ENCODE results near the gene SIX3. TPM values are rescaled to one million over a fixed set of nuclear protein-coding genes. Genes with fewer than 3 reads are reported as not detected.

SIX3 gene
- total RNA-seq, 2 donors from 2014 or later, result not detected

DNA sequence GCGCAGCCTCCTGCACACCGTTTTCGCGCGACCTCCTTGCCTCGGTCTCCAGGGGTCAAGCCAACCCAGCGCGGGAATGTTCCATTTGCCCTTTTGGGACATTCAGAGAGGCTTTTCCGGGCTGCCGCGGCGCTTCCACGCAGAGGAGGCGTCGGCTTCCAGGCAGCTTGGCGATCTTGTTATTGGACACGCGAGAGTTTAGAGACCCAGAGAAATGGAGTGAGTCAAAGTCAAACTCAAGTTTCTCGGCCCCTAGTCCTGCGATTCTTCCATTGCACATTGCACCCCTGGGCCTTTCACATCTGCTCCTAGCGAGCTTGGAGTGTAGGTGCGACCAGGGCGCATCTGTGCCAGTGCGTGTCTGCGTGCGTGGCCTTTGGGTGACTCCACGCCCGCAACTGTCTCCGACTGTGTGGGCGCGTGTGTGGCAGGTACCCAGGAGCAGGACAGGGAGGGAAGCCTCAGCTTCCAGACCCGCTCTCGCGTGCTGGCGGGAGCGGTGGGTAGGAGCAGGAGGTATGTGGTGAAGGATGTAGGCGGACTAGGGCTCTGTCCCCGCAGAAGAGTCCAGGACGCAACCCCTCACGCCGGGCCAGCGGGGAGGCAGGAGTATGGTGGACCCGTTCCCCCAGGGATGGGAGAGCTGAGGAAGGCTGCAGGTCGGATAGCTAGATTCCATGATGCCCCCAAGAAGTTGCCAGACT, 13.5 kb downstream of the SIX3 start:
- H3K36me3 Mint-ChIP-seq (ENCODE audit: low read depth), result no peaks in the 10 kb centered on the region
- H3K4me3 Mint-ChIP-seq, result peak overlapping the region; percentile 49
- ATAC-seq (replicated peaks), result no peak
- no peak overlapping the region for H3K27ac Mint-ChIP-seq
- no peaks in the 10 kb centered on the region for H3K4me1 Mint-ChIP-seq
- H3K9me3 Mint-ChIP-seq, result no peaks in the 10 kb centered on the region
- H3K27me3 Mint-ChIP-seq, result peaks cover 62% of the 10 kb centered on the region

DNA sequence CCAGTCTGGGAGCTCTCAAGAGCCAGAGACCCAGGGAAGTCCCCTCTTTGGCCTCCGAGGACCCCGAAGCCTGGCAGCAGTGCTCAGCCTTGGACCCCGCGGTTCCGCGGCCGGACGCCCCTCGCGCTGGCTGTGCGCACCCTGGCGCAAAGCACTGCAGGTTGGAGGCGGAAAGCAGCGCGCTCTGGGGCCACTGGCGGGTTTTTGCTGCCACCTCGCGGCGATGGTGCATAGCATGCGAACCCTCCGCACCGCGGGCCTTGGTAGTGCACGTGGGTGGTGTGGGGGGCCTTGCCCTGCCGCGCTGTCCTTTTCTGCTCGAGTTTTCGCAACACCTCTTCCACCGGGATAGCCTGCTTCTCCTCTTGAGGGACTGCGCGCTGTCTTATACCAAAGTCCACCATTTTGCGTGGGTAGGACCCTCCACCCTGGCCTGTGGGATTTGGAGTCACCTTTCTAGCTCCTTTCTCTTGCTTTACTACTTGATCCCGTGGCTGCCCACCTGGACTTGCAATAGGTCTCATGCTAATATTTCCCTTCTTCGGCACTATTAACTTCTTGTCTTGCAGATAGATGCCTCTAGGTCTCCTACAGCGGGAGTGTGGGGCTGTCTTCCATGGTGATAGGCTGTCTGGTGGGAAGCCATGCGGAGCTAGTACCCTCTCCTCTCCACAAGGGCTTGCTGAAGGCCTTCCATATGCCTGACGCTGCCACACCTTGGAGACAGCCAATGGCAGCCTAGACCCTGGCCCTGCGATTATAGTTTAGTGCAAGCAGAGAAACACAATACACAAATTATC, 14.3 kb downstream of the SIX3 start:
- Mint-ChIP-seq H3K4me1 (no peaks in the 10 kb centered on the region), H3K27ac (no peak overlapping the region), H3K36me3 (ENCODE audit: low read depth) (no peaks in the 10 kb centered on the region), H3K27me3 (peaks cover 54% of the 10 kb centered on the region), H3K9me3 (no peaks in the 10 kb centered on the region), H3K4me3 (peak overlapping the region; percentile 49)
- peak; percentile 73 for ATAC-seq (replicated peaks)

DNA sequence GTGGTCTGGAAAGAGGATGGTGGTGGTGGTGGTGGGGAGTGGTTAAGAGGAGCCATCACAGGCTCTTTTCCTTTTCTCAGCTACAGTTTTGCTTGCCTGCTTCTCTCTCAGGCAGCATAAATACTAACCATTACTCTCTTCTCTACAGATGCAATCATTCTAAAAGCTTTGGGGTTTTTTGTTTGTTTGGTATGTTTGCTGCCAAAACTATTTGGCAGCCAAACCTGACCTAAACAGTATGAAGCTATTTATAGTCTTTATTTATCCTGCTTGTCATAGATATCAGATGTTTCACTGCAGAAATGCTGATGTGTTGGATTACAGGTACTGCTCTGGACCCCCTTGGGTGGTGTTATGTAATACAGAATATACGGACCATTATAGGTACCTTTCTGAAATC, 15.3 kb downstream of the SIX3 start:
- no peaks in the 10 kb centered on the region for H3K36me3 Mint-ChIP-seq (ENCODE audit: low read depth)
- H3K27me3 Mint-ChIP-seq, result peaks cover 51% of the 10 kb centered on the region
- H3K4me3 Mint-ChIP-seq, result no peak overlapping the region
- no peak for ATAC-seq (replicated peaks)
- H3K27ac Mint-ChIP-seq, result no peak overlapping the region
- no peaks in the 10 kb centered on the region for H3K4me1 Mint-ChIP-seq
- H3K9me3 Mint-ChIP-seq, result no peaks in the 10 kb centered on the region

DNA sequence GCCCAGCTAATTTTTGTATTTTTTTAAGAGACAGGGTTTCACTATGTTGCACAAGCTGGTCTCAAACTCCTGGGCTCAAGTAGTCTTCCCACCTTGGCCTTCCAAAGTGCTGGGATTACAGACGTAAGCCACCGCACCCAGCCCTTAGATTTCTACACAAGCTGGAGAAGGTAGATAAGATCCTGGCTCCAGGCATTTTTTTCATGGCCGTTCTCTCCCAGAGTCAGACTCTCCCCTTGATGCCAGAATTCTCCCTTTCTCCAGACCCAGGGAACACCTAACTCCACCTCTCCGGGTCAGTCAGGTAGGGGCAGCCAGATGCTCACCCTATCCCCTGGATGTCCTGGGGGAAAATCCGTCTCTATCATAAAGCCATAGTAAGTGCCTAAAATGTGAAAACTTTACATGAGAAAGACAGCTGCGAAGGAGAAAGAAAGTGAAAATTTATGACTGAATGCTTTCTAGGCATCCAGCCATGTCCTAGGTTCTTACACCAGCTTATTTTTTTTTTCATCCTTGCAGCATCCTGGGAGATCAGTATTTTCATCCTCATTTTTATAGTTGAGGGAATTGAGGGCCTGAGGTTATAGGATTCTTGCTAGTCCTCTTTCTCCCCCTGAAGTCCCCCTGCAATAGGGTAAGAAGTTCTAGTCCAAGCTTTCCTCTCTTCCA, 16.3 kb downstream of the SIX3 start:
- Mint-ChIP-seq H3K4me3 (no peak overlapping the region), H3K9me3 (no peaks in the 10 kb centered on the region), H3K27me3 (peaks cover 53% of the 10 kb centered on the region), H3K36me3 (ENCODE audit: low read depth) (no peaks in the 10 kb centered on the region), H3K27ac (no peak overlapping the region), H3K4me1 (no peaks in the 10 kb centered on the region)
- ATAC-seq (replicated peaks), result no peak

DNA sequence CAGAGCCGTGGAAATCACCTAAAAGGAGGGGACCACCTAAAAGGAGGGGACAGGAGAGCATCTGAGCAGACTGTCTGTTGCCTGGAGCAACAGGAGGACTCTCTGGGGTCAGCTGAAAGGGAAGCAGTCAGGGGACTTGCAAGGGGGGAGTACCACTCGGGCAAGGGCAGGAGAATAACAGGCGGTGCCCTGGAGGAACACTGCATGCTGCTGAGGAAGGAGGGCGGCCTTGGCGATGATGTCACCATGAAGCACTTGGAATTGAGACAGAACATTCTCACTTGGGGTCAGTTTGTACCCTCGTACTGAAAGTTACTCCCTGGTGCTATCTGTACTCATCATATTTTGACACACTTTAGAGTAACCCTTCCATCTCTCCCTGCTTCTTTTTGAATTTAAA, 18.4 kb downstream of the SIX3 start:
- Mint-ChIP-seq H3K4me1 (no peaks in the 10 kb centered on the region), H3K4me3 (no peak overlapping the region), H3K27me3 (peaks cover 44% of the 10 kb centered on the region), H3K36me3 (ENCODE audit: low read depth) (no peaks in the 10 kb centered on the region), H3K9me3 (no peaks in the 10 kb centered on the region), H3K27ac (no peak overlapping the region)
- ATAC-seq (replicated peaks), result no peak

DNA sequence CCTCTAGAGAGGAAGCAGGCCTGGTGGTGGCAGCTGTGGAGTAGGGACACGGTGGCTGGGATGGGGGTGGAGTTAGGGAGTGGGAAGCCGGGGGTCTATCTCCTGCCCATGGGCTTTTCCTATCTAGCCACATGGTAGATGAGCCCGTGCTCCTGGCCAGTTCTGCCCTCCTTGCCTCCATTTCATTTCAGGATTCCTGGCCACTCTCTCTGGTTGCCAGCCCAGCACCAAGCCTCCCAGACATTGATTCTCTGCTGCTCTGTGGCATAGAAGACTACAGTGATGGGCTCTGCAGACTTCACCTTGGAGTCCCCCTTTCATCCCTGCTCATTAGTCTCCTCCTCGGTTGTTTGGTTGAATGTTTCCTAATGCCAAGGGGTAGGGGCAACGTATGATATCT, 19.4 kb downstream of the SIX3 start:
- peaks cover 43% of the 10 kb centered on the region for H3K27me3 Mint-ChIP-seq
- H3K36me3 Mint-ChIP-seq (ENCODE audit: low read depth), result no peaks in the 10 kb centered on the region
- H3K27ac Mint-ChIP-seq, result no peak overlapping the region
- no peaks in the 10 kb centered on the region for H3K9me3 Mint-ChIP-seq
- H3K4me1 Mint-ChIP-seq, result no peaks in the 10 kb centered on the region
- no peak for ATAC-seq (replicated peaks)
- H3K4me3 Mint-ChIP-seq, result no peak overlapping the region

DNA sequence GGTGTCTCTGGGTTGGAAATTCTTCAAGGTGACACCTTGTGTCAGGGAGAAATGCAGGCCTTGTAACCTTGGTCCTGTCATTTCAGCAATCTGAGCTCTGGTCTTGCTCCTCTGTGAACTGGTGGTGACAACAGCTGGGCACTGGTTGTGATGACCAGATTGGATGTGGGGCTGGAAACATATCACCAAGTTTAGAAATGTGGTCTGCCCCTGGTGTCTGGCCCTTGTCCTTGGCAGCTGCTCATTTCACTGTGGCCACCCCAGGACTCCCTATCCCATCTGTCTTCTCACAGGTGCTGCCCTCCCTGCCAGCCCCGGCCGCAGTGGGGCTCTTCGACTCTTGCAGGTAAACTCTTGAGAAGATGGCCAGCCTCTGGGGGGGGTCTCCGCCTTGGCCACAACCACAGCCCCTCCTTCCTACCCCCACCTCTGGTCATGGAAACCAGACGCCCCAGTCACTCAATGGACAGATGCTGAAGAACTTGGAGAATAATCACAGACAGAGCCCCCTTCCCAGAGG, 20.7 kb downstream of the SIX3 start:
- Mint-ChIP-seq H3K27me3 (peaks cover 36% of the 10 kb centered on the region), H3K27ac (no peak overlapping the region), H3K4me3 (no peak overlapping the region), H3K36me3 (ENCODE audit: low read depth) (no peaks in the 10 kb centered on the region), H3K9me3 (no peaks in the 10 kb centered on the region), H3K4me1 (no peaks in the 10 kb centered on the region)
- ATAC-seq (replicated peaks), result no peak

DNA sequence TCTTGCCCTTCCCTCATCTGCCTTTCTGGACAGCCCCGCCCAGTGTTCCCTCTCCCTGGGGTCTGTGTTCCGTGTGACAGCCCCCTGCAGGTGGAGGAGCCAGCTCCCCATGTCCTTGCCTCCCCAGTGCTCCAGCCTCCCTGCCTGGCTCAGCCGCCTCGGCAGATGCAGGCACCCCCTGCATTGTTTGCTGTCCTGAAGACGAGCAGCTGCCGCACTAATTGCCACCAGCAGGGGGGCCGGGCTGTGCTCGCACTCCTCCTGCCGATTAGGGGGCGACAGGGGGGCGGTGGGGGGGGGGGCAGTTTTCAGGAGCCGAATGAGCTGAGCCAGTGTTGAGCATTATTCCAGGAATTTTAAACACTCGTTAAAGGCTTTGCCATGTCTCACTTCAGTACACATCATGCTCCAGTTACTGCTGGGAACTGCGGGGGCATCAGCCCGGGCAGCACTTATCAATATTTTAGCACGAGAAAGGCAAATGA, 23.3 kb downstream of the SIX3 start:
- no peak for ATAC-seq (replicated peaks)
- Mint-ChIP-seq H3K27ac (no peak overlapping the region), H3K36me3 (ENCODE audit: low read depth) (no peaks in the 10 kb centered on the region), H3K4me1 (no peaks in the 10 kb centered on the region), H3K27me3 (peaks cover 38% of the 10 kb centered on the region), H3K9me3 (no peaks in the 10 kb centered on the region), H3K4me3 (no peak overlapping the region)

DNA sequence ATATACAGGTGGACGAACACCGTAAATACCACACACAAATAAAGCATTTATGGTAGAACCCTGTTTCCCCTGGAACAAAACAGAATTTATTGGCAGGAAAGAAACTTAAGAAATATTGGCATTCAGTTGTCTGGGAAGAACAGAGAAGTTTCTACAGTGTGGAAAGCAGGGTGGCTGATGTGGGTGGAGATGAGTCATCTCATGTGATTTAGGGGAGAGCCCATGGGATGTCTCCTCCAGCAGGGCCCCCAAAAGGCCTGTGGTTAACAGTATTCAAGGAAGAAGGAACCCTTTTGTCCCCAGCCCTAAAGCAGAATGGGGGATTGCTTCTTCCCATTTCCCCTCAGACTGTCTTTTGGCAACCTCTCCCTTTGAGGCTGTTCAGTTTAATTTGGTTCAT, 24.2 kb downstream of the SIX3 start:
- Mint-ChIP-seq H3K9me3 (no peaks in the 10 kb centered on the region), H3K4me3 (no peak overlapping the region), H3K36me3 (ENCODE audit: low read depth) (no peaks in the 10 kb centered on the region), H3K27ac (no peak overlapping the region), H3K4me1 (no peaks in the 10 kb centered on the region), H3K27me3 (peaks cover 39% of the 10 kb centered on the region)
- ATAC-seq (replicated peaks), result no peak

DNA sequence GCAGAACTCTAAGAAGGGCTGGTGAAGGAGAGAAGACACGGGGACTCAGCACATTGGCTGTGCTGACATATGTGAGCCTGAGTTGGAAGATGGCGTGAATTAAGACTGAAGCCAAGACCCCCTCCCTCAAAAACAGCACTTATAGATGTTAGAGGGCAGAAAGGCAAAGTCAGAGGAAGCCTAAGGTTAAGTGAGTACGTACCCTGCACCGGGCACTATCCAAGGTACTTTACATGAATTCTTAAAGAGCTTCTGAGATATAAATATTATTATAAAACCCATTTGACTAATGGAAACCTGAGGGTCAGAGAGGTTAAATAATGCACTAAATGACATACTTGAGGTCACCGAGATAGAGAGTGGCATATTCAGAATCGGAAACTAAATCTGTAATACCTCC, 25.6 kb downstream of the SIX3 start:
- H3K27me3 Mint-ChIP-seq, result peaks cover 33% of the 10 kb centered on the region
- H3K9me3 Mint-ChIP-seq, result no peaks in the 10 kb centered on the region

DNA sequence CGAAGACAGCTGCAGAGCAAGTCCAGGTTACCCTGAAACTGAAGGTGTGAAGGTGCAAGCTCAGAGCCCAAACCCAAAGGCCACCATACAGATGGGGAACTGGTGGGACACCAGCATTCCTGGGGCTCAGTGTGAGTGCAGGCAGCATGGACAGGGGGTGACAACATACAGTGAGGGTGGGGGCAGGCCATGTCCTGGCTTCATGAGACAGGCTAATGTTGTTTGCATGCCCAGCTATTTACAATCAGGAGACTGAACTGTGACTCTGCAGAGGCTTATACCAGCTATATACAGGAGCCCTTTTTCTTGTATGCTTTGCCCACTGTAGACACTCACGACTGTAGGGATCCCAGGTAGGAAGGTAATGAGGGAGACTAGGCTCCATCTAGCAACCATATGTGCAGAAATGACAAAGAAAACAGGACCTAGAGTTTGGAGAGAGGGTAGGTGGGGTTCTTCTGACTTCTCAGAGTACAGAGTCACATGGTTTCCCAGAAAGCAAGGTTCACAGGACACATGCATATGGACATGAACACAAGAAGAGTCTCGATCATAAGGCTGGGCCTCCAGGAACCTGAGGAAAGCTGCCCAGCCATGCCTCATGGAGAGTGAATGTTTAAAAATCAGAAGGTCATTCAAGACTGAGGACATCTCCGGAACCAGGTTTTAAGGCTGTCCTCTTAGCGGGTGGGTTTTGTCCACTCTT, 26.4 kb downstream of the SIX3 start:
- Mint-ChIP-seq H3K4me3 (no peak overlapping the region), H3K27ac (no peak overlapping the region), H3K9me3 (no peaks in the 10 kb centered on the region), H3K36me3 (ENCODE audit: low read depth) (no peaks in the 10 kb centered on the region), H3K27me3 (peaks cover 32% of the 10 kb centered on the region), H3K4me1 (no peaks in the 10 kb centered on the region)
- ATAC-seq (replicated peaks), result no peak

More for the DNA sequence above, 25.6 kb downstream of the SIX3 start:
- no peaks in the 10 kb centered on the region for H3K4me1 Mint-ChIP-seq
- H3K27ac Mint-ChIP-seq, result no peak overlapping the region
- H3K4me3 Mint-ChIP-seq, result no peak overlapping the region
- ATAC-seq (replicated peaks), result no peak
- no peaks in the 10 kb centered on the region for H3K36me3 Mint-ChIP-seq (ENCODE audit: low read depth)

DNA sequence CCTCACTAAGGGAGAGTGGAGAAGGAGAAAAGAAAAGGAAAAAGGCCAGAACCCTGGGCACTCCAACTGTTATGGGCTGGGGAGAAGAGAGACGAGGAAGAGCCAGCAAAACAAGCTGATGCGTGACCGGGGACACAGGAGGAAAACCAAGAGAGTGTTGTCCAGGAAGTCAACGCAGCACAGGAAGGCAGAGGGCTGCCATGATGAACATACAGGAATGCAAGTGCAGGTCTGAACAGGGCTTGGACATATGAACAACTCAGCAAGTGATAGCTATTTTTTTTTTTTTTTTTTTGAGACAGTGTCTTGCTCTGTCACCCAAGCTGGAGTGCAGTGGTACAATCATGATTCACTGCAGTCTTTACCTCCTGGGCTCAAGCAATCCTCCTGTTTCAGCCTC, 28.4 kb downstream of the SIX3 start:
- Mint-ChIP-seq H3K4me3 (no peak overlapping the region), H3K27me3 (peaks cover 23% of the 10 kb centered on the region)
- ATAC-seq (replicated peaks), result no peak

DNA sequence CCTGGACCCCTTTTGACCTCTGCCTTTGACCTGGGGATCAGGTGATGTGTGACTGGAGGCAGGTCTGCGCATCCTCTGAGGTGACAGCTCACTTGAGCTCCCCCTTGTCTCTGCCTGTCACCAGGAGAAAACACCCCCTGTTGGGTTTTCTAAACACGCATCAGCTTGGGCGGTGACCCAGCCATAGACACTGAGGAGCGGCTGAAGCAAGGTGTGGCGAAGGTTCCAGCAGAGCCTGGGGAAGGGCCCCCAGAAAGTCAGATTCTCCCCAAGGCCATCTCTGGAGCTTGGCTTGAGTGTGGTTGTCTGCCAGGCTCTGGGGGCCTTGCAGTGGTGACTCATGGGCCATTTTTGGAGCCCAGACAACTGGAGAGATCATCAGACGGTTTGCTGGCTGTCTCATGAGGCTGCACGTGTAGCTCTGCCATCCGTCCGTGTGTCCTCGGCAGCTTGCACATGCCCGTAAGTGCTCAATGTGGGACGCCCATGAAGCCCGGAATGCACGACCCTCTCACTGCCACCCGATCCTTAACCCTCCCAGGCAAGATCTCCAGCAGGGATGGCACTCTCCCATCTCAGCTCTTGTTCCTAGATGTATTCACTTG, 29.4 kb downstream of the SIX3 start:
- Mint-ChIP-seq H3K4me3 (no peak overlapping the region), H3K9me3 (no peaks in the 10 kb centered on the region), H3K4me1 (no peaks in the 10 kb centered on the region), H3K27ac (no peak overlapping the region), H3K27me3 (peaks cover 17% of the 10 kb centered on the region), H3K36me3 (ENCODE audit: low read depth) (no peaks in the 10 kb centered on the region)
- no peak for ATAC-seq (replicated peaks)

More for the DNA sequence above, 28.4 kb downstream of the SIX3 start:
- Mint-ChIP-seq H3K9me3 (no peaks in the 10 kb centered on the region), H3K4me1 (no peaks in the 10 kb centered on the region), H3K36me3 (ENCODE audit: low read depth) (no peaks in the 10 kb centered on the region), H3K27ac (no peak overlapping the region)
